OCI-LY1 (cell line): Measurements from ENCODE around the gene ZSWIM4.

ENCODE experiments used
- EZH2 ChIP-seq: fragments of 200-600 bp; sonication (generic), shearing (Covaris generic); IDR thresholded peaks from 2 replicates; pipeline ENCODE4 v1.8.0; 2017; ENCODE audit warnings: borderline replicate concordance, mixed run types, mild to moderate bottlenecking, antibody characterized with exemption, low read length, moderate library complexity, mixed read lengths
- TF ChIP-seq, protein P1 (sequence below): fragments of 200-600 bp; sonication (generic), shearing (Covaris generic); IDR thresholded peaks from 2 replicates; pipeline ENCODE4 v1.5.1; 2017; ENCODE audit warnings: mild to moderate bottlenecking, antibody characterized with exemption, low read length, moderate library complexity, mixed read lengths

GRCh38 chr19:13819238-13819637 lies 24.0 kb downstream of the ZSWIM4 start:
- no peak for TF ChIP-seq EZH2
- TF ChIP-seq, protein P1, sequence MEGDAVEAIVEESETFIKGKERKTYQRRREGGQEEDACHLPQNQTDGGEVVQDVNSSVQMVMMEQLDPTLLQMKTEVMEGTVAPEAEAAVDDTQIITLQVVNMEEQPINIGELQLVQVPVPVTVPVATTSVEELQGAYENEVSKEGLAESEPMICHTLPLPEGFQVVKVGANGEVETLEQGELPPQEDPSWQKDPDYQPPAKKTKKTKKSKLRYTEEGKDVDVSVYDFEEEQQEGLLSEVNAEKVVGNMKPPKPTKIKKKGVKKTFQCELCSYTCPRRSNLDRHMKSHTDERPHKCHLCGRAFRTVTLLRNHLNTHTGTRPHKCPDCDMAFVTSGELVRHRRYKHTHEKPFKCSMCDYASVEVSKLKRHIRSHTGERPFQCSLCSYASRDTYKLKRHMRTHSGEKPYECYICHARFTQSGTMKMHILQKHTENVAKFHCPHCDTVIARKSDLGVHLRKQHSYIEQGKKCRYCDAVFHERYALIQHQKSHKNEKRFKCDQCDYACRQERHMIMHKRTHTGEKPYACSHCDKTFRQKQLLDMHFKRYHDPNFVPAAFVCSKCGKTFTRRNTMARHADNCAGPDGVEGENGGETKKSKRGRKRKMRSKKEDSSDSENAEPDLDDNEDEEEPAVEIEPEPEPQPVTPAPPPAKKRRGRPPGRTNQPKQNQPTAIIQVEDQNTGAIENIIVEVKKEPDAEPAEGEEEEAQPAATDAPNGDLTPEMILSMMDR, result no peak
